AML-193 (cell line): ENCODE data around the gene SHC2.
"Not testable (repeated sequence)": the region's sequence is repeated elsewhere in the genome, so short reads cannot be mapped to it uniquely, and the experiment has no call there.

Experiments
- DNase-seq, 2 experiments: peaks; one replicate each; lab custom pipeline; 2025; lab: John Stamatoyannopoulos, UW

SHC2 gene

GRCh38 chr19:468587-469256 lies 7.9 kb upstream of the SHC2 start:
- DNase-seq = no peak

GRCh38 chr19:467554-467953 lies 6.7 kb upstream of the SHC2 start:
- no peak for DNase-seq

GRCh38 chr19:465056-465816 lies 4.4 kb upstream of the SHC2 start:
- DNase-seq = no peak

- no peak for DNase-seq
These were observed 3.3 kb upstream of the SHC2 start for GRCh38 chr19:464208-464545.

- no peak for DNase-seq
These were observed 2.8 kb upstream of the SHC2 start for GRCh38 chr19:463483-464207.

- DNase-seq = no peak
These were observed 1.1 kb upstream of the SHC2 start for GRCh38 chr19:461721-462551.

GRCh38 chr19:459724-460511 lies 915 bp downstream of the SHC2 start:
- no peak for DNase-seq

GRCh38 chr19:458091-459042 lies 2.5 kb downstream of the SHC2 start:
- DNase-seq = no peak

GRCh38 chr19:457636-458035 lies 3.2 kb downstream of the SHC2 start:
- no peak for DNase-seq

- no peak for DNase-seq
These were observed 4.2 kb downstream of the SHC2 start for GRCh38 chr19:456547-457110.

- no peak for DNase-seq
These were observed 4.8 kb downstream of the SHC2 start for GRCh38 chr19:455851-456546.

GRCh38 chr19:455031-455705 lies 5.7 kb downstream of the SHC2 start:
- DNase-seq = no peak

- no peak for DNase-seq
These were observed 7.2 kb downstream of the SHC2 start for GRCh38 chr19:453606-454005.

GRCh38 chr19:452829-453228 lies 8.0 kb downstream of the SHC2 start:
- no peak for DNase-seq

- DNase-seq = not testable (repeated sequence)
These were observed 9.8 kb downstream of the SHC2 start for GRCh38 chr19:450912-451481.

GRCh38 chr19:449916-450315 lies 10.9 kb downstream of the SHC2 start:
- DNase-seq = no peak

- no peak for DNase-seq
These were observed 12.8 kb downstream of the SHC2 start for GRCh38 chr19:447816-448560.

- no peak for DNase-seq
These were observed 13.8 kb downstream of the SHC2 start for GRCh38 chr19:447064-447426.
